Thymus (tissue), 11 donors: ENCODE measurements around the gene TK1. TPM values are rescaled to one million over a fixed set of nuclear protein-coding genes. Genes with fewer than 3 reads are reported as not detected.
A peak's percentile ranks its signal among the peaks of the same experiment; 100 is the strongest.

Experiments
- DNase-seq, 9 donors: peaks; one replicate each; pipeline ENCODE4 v3.0.0-alpha.2; 2013; ENCODE audit warnings: low spot score in 9 of 9, low read depth in 6 of 9, missing footprints in 1 of 9
- H3K27ac ChIP-seq, 2 donors: one replicate each; pipeline ENCODE4 v1.5.1; 2013; ENCODE audit warnings: control low read depth in 1 of 2, low read depth in 1 of 2, low read length in 1 of 2, mild to moderate bottlenecking in 1 of 2, moderate library complexity in 1 of 2
- H3K27me3 ChIP-seq, 2 donors: one replicate each; pipeline ENCODE4 v1.5.1; 2013; ENCODE audit warnings: low read length in 1 of 2; ENCODE audit not compliant: control insufficient read depth in 2 of 2, insufficient read depth in 1 of 2
- H3K36me3 ChIP-seq, 2 donors: one replicate each; pipeline ENCODE4 v1.5.1; 2013; ENCODE audit warnings: low read length in 1 of 2, mild to moderate bottlenecking in 1 of 2, moderate library complexity in 1 of 2; ENCODE audit not compliant: control insufficient read depth in 2 of 2, insufficient read depth in 2 of 2
- H3K4me1 ChIP-seq, 2 donors: one replicate each; pipeline ENCODE4 v1.5.1; 2013; ENCODE audit warnings: low read length in 2 of 2; ENCODE audit not compliant: control insufficient read depth in 2 of 2, insufficient read depth in 2 of 2
- H3K4me3 ChIP-seq, 2 donors: one replicate each; pipeline ENCODE4 v1.5.1; 2013; ENCODE audit warnings: low read length in 2 of 2, control low read depth in 1 of 2, mild to moderate bottlenecking in 1 of 2
- H3K9me3 ChIP-seq, 2 donors: one replicate each; pipeline ENCODE4 v1.5.1; 2013; ENCODE audit warnings: low read length in 1 of 2, mild to moderate bottlenecking in 1 of 2; ENCODE audit not compliant: control insufficient read depth in 2 of 2, insufficient read depth in 1 of 2
- WGBS: extraction: QIAGEN DNeasy Blood & Tissue Kit; methylation state at CpG from one replicate; pipeline ENCODE4 v1.1.7; 2013; 5-methylcytosine and 5-hydroxymethylcytosine counted together
- polyA plus RNA-seq: library from polyadenylated mRNA; stranded (reverse); fragments of 200-250 nt; gene quantifications from one replicate; pipeline ENCODE4 v1.2.3, GENCODE V29; 2013
- total RNA-seq: library from RNA; stranded (reverse); fragments of 120-200 nt; gene quantifications from one replicate; pipeline ENCODE4 v1.2.4, GENCODE V29; 2013
- donor health status: healthy.

TK1 gene
- total and polyA plus RNA-seq, 2 donors = 3.8 to 32.3 TPM

- peaks cover 2 to 24% of the 10 kb centered on the region in 2 donors for H3K9me3 ChIP-seq
- 38% methylated on average over 52 of the region's 52 CpGs for WGBS
- H3K4me3 ChIP-seq = peak within 1 kb of the TSS; percentile 18 to 34
Observed at GRCh38 chr17:78230996-78231935, 44.4 kb upstream of the TK1 start, which contains the start of gene TMEM235. Gene TMEM235, plus strand, starts transcription at chr17:78231631. Its CDS starts 393 bp downstream, at chr17:78232024.

GRCh38 chr17:78230252-78230962 lies 43.6 kb upstream of the TK1 start:
- peaks cover 23 to 57% of the 10 kb centered on the region in 2 donors for H3K4me1 ChIP-seq
- H3K9me3 ChIP-seq = peaks cover 2 to 24% of the 10 kb centered on the region in 2 donors
- H3K4me3 ChIP-seq = no peak overlapping the region
- H3K27ac ChIP-seq = no peak overlapping the region
- H3K27me3 ChIP-seq = peaks cover 24 to 40% of the 10 kb centered on the region in 2 donors
- DNase-seq = peak in 1 of 9 donors; percentile 53
- 44% methylated on average over 13 of the region's 13 CpGs for WGBS
- peaks cover under 1% of the 10 kb centered on the region in 2 donors for H3K36me3 ChIP-seq

More at GRCh38 chr17:78230996-78231935, 44.4 kb upstream of the TK1 start, which contains the start of gene TMEM235:
- no peaks in the 10 kb centered on the region for H3K36me3 ChIP-seq
- peak within 1 kb of the TSS in 1 of 2 donors; percentile 37 for H3K27ac ChIP-seq
- H3K27me3 ChIP-seq = peaks cover 24 to 40% of the 10 kb centered on the region in 2 donors
- H3K4me1 ChIP-seq = peaks cover 23 to 52% of the 10 kb centered on the region in 2 donors
- DNase-seq = no peak

- no peak overlapping the region for H3K27ac ChIP-seq
- H3K27me3 ChIP-seq = peaks cover 21 to 37% of the 10 kb centered on the region in 2 donors
- peaks cover 2 to 24% of the 10 kb centered on the region in 2 donors for H3K9me3 ChIP-seq
- H3K36me3 ChIP-seq = peaks cover 15 to 22% of the 10 kb centered on the region in 2 donors
- no peak overlapping the region for H3K4me3 ChIP-seq
- WGBS = 92% methylated on average over 4 of the region's 4 CpGs
- no peak for DNase-seq
- peaks cover 23 to 62% of the 10 kb centered on the region in 2 donors for H3K4me1 ChIP-seq
Observed at GRCh38 chr17:78228176-78228575, 41.3 kb upstream of the TK1 start.

GRCh38 chr17:78227455-78227916 lies 40.6 kb upstream of the TK1 start:
- no peak for DNase-seq

GRCh38 chr17:78226759-78227454 lies 40.1 kb upstream of the TK1 start:
- Histone ChIP-seq H3K27me3 (peaks cover 13 to 25% of the 10 kb centered on the region in 2 donors), H3K9me3 (peaks cover 0 to 16% of the 10 kb centered on the region in 2 donors), H3K27ac (no peak overlapping the region), H3K4me1 (peaks cover 20 to 49% of the 10 kb centered on the region in 2 donors), H3K4me3 (no peak overlapping the region), H3K36me3 (peaks cover 15 to 34% of the 10 kb centered on the region in 2 donors)
- 24% methylated on average over 20 of the region's 20 CpGs for WGBS
- DNase-seq = no peak

More at GRCh38 chr17:78227455-78227916, 40.6 kb upstream of the TK1 start:
- H3K4me1 ChIP-seq = peaks cover 20 to 55% of the 10 kb centered on the region in 2 donors
- peaks cover 2 to 21% of the 10 kb centered on the region in 2 donors for H3K9me3 ChIP-seq
- peaks cover 15 to 29% of the 10 kb centered on the region in 2 donors for H3K36me3 ChIP-seq
- 46% methylated on average over 10 of the region's 10 CpGs for WGBS
- H3K4me3 ChIP-seq = no peak overlapping the region
- peaks cover 19 to 30% of the 10 kb centered on the region in 2 donors for H3K27me3 ChIP-seq
- no peak overlapping the region for H3K27ac ChIP-seq

- peaks cover 0 to 12% of the 10 kb centered on the region in 2 donors for H3K9me3 ChIP-seq
- no peak overlapping the region for H3K27ac ChIP-seq
- peaks cover 6 to 19% of the 10 kb centered on the region in 2 donors for H3K27me3 ChIP-seq
- DNase-seq = no peak
- 85% methylated on average over 12 of the region's 12 CpGs for WGBS
- H3K4me1 ChIP-seq = peaks cover 18 to 44% of the 10 kb centered on the region in 2 donors
- peaks cover 17 to 41% of the 10 kb centered on the region in 2 donors for H3K36me3 ChIP-seq
- H3K4me3 ChIP-seq = no peak overlapping the region
Observed at GRCh38 chr17:78226055-78226758, 39.4 kb upstream of the TK1 start.

- Histone ChIP-seq H3K9me3 (peaks cover 0 to 7% of the 10 kb centered on the region in 2 donors), H3K4me1 (peaks cover 11 to 35% of the 10 kb centered on the region in 2 donors), H3K27ac (peak overlapping the region in 1 of 2 donors; percentile 38), H3K36me3 (peaks cover 23 to 50% of the 10 kb centered on the region in 2 donors), H3K27me3 (peaks cover 0 to 9% of the 10 kb centered on the region in 2 donors), H3K4me3 (no peak overlapping the region)
- DNase-seq = no peak
- WGBS = 97% methylated on average over 16 of the region's 16 CpGs
Observed at GRCh38 chr17:78225088-78225865, 38.4 kb upstream of the TK1 start.
